GM23338 (cell line): ENCODE measurements around the gene EFCAB9. TPM values are rescaled to one million over a fixed set of nuclear protein-coding genes. Genes with fewer than 3 reads are reported as not detected.

Experiments used
- ATAC-seq: fragments of 200-7000 bp; cut with Tn5 transposase; 3 replicates; pipeline ENCODE4 v1.9.1; 2020
- DNase-seq: peaks from one replicate; pipeline ENCODE4 v3.0.0-alpha.2; 2015; ENCODE audit warnings: low spot score
- H2AFZ ChIP-seq: fragments of 200-600 bp; sonication (generic); 2 replicates; pipeline ENCODE4 v1.8.0; 2016; ENCODE audit warnings: antibody characterized with exemption, mild to moderate bottlenecking, moderate library complexity
- H3F3A ChIP-seq: fragments of 200-600 bp; sonication (generic); replicated peaks from 2 replicates; pipeline ENCODE4 v1.8.0; 2017; ENCODE audit warnings: antibody characterized with exemption, mixed run types, low read depth
- H3K27ac ChIP-seq: fragments of 200-600 bp; sonication (generic); 2 replicates; pipeline ENCODE4 v1.6.1; 2016; ENCODE audit warnings: low read depth
- H3K27me3 ChIP-seq: fragments of 200-600 bp; sonication (generic); 2 replicates; pipeline ENCODE4 v1.8.0; 2016; ENCODE audit warnings: mild to moderate bottlenecking, mixed run types, moderate library complexity; ENCODE audit not compliant: insufficient read depth
- H3K36me3 ChIP-seq: fragments of 200-600 bp; sonication (generic); 2 replicates; pipeline ENCODE4 v1.8.0; 2016; ENCODE audit warnings: mild to moderate bottlenecking; ENCODE audit not compliant: insufficient read depth
- H3K4me1 ChIP-seq: fragments of 200-600 bp; sonication (generic); 2 replicates; pipeline ENCODE4 v1.8.0; 2016; ENCODE audit warnings: mild to moderate bottlenecking, moderate library complexity; ENCODE audit not compliant: insufficient read depth
- H3K4me2 ChIP-seq: fragments of 200-600 bp; sonication (generic); 2 replicates; pipeline ENCODE4 v1.7.1; 2017; ENCODE audit warnings: mixed run types
- H3K4me3 ChIP-seq: fragments of 200-600 bp; sonication (generic); 2 replicates; pipeline ENCODE4 v1.6.1; 2016; ENCODE audit warnings: mixed run types
- H3K79me2 ChIP-seq: fragments of 200-600 bp; sonication (generic); replicated peaks from 2 replicates; pipeline ENCODE4 v1.8.0; 2017; ENCODE audit warnings: mild to moderate bottlenecking; ENCODE audit not compliant: insufficient read depth
- H3K9me2 ChIP-seq: fragments of 200-600 bp; sonication (generic); 2 replicates; pipeline ENCODE4 v1.8.0; 2017; ENCODE audit not compliant: insufficient read depth
- H4K20me1 ChIP-seq: fragments of 200-600 bp; sonication (generic); replicated peaks from 2 replicates; pipeline ENCODE4 v1.8.0; 2017; ENCODE audit warnings: mild to moderate bottlenecking; ENCODE audit not compliant: insufficient read depth
- H3K27ac Mint-ChIP-seq: 2 replicates; pipeline ENCODE4 v1.8.0; 2020; ENCODE audit warnings: inconsistent platforms, mild to moderate bottlenecking, moderate library complexity, mixed read lengths
- H3K27me3 Mint-ChIP-seq: 3 replicates; pipeline ENCODE4 v1.8.0; 2022; ENCODE audit warnings: low read depth, mild to moderate bottlenecking, moderate library complexity, mixed read lengths, inconsistent platforms; ENCODE audit not compliant: insufficient read depth, poor library complexity
- H3K36me3 Mint-ChIP-seq: 3 replicates; pipeline ENCODE4 v1.8.0; 2021; ENCODE audit warnings: low read depth, mild to moderate bottlenecking, inconsistent platforms, moderate library complexity, mixed read lengths
- H3K4me1 Mint-ChIP-seq: 3 replicates; pipeline ENCODE4 v1.8.0; 2020; ENCODE audit warnings: mild to moderate bottlenecking, inconsistent platforms, mixed read lengths
- H3K4me3 Mint-ChIP-seq: 3 replicates; pipeline ENCODE4 v1.8.0; 2021; ENCODE audit warnings: moderate library complexity, mild to moderate bottlenecking, inconsistent platforms, mixed read lengths
- H3K9me3 Mint-ChIP-seq: 3 replicates; pipeline ENCODE4 v1.8.0; 2020; ENCODE audit warnings: moderate library complexity, mild to moderate bottlenecking, inconsistent platforms, mixed read lengths
- EZH2 ChIP-seq: fragments of 200-600 bp; sonication (generic); IDR thresholded peaks from one replicate; pipeline ENCODE4 v1.8.0; 2017; ENCODE audit warnings: antibody characterized with exemption, mild to moderate bottlenecking, low read depth; ENCODE audit not compliant: unreplicated experiment
- EZH2phosphoT487 ChIP-seq: fragments of 200-600 bp; sonication (generic); IDR thresholded peaks from one replicate; pipeline ENCODE4 v1.8.1; 2018; ENCODE audit warnings: antibody characterized with exemption; ENCODE audit not compliant: unreplicated experiment
- JUNB ChIP-seq: IDR thresholded peaks from one replicate; pipeline ENCODE4 v1.6.1; 2016; ENCODE audit warnings: antibody characterized with exemption; ENCODE audit not compliant: unreplicated experiment
- POLR2AphosphoS5 ChIP-seq: IDR thresholded peaks from 2 replicates; pipeline ENCODE4 v1.6.1; 2016; ENCODE audit warnings: antibody characterized with exemption, low read depth
- STAT1 ChIP-seq: IDR thresholded peaks from one replicate; pipeline ENCODE4 v1.6.1; 2016; ENCODE audit warnings: antibody characterized with exemption; ENCODE audit not compliant: unreplicated experiment
- ZNF114 ChIP-seq: fragments of 250-450 bp; sonication (Bioruptor Pico); IDR thresholded peaks from 2 replicates; pipeline ENCODE4 v1.5.0; 2020; ENCODE audit warnings: mild to moderate bottlenecking, moderate library complexity
- ZNF331 ChIP-seq: fragments of 250-450 bp; sonication (Bioruptor Pico); IDR thresholded peaks from 2 replicates; pipeline ENCODE4 v1.5.0; 2020; ENCODE audit warnings: low read depth, mild to moderate bottlenecking, moderate library complexity
- polyA plus RNA-seq: library from polyadenylated mRNA; unstranded; fragments of >200 nt; fragmentation: Nextera tagmentation; extraction: Ambion mirVana; gene quantifications from 2 replicates; pipeline ENCODE4 v1.2.1, GENCODE V29; 2016
- total RNA-seq: library from RNA; depleted of rRNA; stranded (reverse); fragments of >200 nt; shearing (Covaris generic); gene quantifications from 2 replicates; pipeline ENCODE4 v1.2.3, GENCODE V29; 2014
- TF ChIP-seq, protein P1 (sequence below): IDR thresholded peaks from one replicate; pipeline ENCODE4 v1.6.1; 2018; ENCODE audit warnings: antibody characterized with exemption; ENCODE audit not compliant: unreplicated experiment
- TF ChIP-seq, protein P2 (sequence below): IDR thresholded peaks from 2 replicates; pipeline ENCODE4 v1.6.1; 2016; ENCODE audit warnings: antibody characterized with exemption
- TF ChIP-seq, protein P3 (sequence below), 2 experiments: fragments of 200-600 bp in 1 of 2; sonication (generic) in 1 of 2; conservative IDR thresholded peaks; 2 replicates each; pipeline versions ENCODE4 v1.5.1 to v1.6.1; 2016 to 2017; ENCODE audit warnings: antibody characterized with exemption in 2 of 2, low read depth in 2 of 2, mild to moderate bottlenecking in 2 of 2, moderate library complexity in 1 of 2

EFCAB9 gene
- total and polyA plus RNA-seq, 2 experiments from 2014 or later: not detected

DNA sequence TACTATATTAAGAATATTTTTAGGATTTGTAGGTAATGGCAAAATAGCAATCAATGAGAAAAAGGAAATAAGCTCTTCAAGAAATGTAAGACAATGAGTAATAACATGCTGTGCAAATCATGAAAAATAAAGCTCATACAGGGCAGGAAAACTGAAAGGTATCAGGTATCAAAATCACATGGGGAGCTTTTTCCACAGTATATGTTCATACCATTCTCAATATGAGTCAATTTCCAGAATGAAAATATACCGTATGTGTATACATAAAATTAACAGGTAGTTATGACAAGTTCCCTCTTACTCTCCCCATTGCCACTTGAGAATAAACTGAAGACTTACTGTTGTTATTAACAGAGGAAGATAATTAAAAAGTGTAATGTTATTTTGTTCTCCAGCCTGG lies 35.9 kb downstream of the EFCAB9 start:
- H3K36me3 Mint-ChIP-seq: peaks cover 51% of the 10 kb centered on the region
- H3K4me1 ChIP-seq: no peaks in the 10 kb centered on the region
- H3K9me2 ChIP-seq: no peaks in the 10 kb centered on the region
- H3K4me3 ChIP-seq: no peak overlapping the region
- peaks cover 16% of the 10 kb centered on the region; the same call in 1 of the 2 replicates for H4K20me1 ChIP-seq
- H3K27me3 ChIP-seq: no peaks in the 10 kb centered on the region
- no peak overlapping the region for H3K4me2 ChIP-seq
- no peak for DNase-seq
- no peak overlapping the region for H3K27ac ChIP-seq
- no peaks in the 10 kb centered on the region for H3K9me3 Mint-ChIP-seq
- peaks cover 3% of the 10 kb centered on the region; the same call in 2 of the 3 replicates for H3K4me1 Mint-ChIP-seq
- no peak for ATAC-seq
- H3K79me2 ChIP-seq: peaks cover 17% of the 10 kb centered on the region
- H3K27me3 Mint-ChIP-seq: no peaks in the 10 kb centered on the region
- H3K4me3 Mint-ChIP-seq: no peak overlapping the region
- peaks cover 7% of the 10 kb centered on the region; the same call in 1 of the 2 replicates for H3K36me3 ChIP-seq
- TF ChIP-seq, protein P1, sequence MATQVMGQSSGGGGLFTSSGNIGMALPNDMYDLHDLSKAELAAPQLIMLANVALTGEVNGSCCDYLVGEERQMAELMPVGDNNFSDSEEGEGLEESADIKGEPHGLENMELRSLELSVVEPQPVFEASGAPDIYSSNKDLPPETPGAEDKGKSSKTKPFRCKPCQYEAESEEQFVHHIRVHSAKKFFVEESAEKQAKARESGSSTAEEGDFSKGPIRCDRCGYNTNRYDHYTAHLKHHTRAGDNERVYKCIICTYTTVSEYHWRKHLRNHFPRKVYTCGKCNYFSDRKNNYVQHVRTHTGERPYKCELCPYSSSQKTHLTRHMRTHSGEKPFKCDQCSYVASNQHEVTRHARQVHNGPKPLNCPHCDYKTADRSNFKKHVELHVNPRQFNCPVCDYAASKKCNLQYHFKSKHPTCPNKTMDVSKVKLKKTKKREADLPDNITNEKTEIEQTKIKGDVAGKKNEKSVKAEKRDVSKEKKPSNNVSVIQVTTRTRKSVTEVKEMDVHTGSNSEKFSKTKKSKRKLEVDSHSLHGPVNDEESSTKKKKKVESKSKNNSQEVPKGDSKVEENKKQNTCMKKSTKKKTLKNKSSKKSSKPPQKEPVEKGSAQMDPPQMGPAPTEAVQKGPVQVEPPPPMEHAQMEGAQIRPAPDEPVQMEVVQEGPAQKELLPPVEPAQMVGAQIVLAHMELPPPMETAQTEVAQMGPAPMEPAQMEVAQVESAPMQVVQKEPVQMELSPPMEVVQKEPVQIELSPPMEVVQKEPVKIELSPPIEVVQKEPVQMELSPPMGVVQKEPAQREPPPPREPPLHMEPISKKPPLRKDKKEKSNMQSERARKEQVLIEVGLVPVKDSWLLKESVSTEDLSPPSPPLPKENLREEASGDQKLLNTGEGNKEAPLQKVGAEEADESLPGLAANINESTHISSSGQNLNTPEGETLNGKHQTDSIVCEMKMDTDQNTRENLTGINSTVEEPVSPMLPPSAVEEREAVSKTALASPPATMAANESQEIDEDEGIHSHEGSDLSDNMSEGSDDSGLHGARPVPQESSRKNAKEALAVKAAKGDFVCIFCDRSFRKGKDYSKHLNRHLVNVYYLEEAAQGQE: no peak
- TF ChIP-seq, protein P2, sequence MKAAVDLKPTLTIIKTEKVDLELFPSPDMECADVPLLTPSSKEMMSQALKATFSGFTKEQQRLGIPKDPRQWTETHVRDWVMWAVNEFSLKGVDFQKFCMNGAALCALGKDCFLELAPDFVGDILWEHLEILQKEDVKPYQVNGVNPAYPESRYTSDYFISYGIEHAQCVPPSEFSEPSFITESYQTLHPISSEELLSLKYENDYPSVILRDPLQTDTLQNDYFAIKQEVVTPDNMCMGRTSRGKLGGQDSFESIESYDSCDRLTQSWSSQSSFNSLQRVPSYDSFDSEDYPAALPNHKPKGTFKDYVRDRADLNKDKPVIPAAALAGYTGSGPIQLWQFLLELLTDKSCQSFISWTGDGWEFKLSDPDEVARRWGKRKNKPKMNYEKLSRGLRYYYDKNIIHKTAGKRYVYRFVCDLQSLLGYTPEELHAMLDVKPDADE: no peak
- no peak for TF ChIP-seq POLR2AphosphoS5
- TF ChIP-seq EZH2: no peak
- no peak for TF ChIP-seq STAT1
- no peak for TF ChIP-seq EZH2phosphoT487
- no peak for TF ChIP-seq ZNF114 (CRISPR knock-in tag)
- TF ChIP-seq, protein P3, sequence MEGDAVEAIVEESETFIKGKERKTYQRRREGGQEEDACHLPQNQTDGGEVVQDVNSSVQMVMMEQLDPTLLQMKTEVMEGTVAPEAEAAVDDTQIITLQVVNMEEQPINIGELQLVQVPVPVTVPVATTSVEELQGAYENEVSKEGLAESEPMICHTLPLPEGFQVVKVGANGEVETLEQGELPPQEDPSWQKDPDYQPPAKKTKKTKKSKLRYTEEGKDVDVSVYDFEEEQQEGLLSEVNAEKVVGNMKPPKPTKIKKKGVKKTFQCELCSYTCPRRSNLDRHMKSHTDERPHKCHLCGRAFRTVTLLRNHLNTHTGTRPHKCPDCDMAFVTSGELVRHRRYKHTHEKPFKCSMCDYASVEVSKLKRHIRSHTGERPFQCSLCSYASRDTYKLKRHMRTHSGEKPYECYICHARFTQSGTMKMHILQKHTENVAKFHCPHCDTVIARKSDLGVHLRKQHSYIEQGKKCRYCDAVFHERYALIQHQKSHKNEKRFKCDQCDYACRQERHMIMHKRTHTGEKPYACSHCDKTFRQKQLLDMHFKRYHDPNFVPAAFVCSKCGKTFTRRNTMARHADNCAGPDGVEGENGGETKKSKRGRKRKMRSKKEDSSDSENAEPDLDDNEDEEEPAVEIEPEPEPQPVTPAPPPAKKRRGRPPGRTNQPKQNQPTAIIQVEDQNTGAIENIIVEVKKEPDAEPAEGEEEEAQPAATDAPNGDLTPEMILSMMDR (conservative IDR thresholded peaks at IDR 0.05; ENCODE audit: low read depth in 2 of 2): no peak
- no peak for TF ChIP-seq ZNF331 (CRISPR knock-in tag)
- no peak for TF ChIP-seq JUNB
- H2AFZ ChIP-seq: no peak overlapping the region
- H3F3A ChIP-seq: 0 out of 2 replicates have a peak, but pooled peaks cover 4% of the 10 kb centered on the region
- no peak overlapping the region; the same call in 1 of the 2 replicates for H3K27ac Mint-ChIP-seq
